ENCODE data around the gene ATP4A. TPM values are rescaled to one million over a fixed set of nuclear protein-coding genes. Genes with fewer than 3 reads are reported as not detected.

ATP4A gene
- total RNA-seq, 4 donors from 2014 or later, result not detected

- no peaks in the 10 kb centered on the region for H3K36me3 ChIP-seq
- H3K4me3 ChIP-seq, result no peak within 1 kb of the TSS
- intact Hi-C loops (cut with DNase I; ENCODE audit: low total_unique reads) (no loop called here), in situ Hi-C loops (cut with MboI; ENCODE audit: low sequenced_read_pairs in 4 of 4) (no loop called here)
- H3K4me1 ChIP-seq, result no peaks in the 10 kb centered on the region
- DNase-seq (no peak), ATAC-seq (no peak)
- TF ChIP-seq POLR2A (IDR thresholded peaks at IDR 0.05), result no peak
- TF ChIP-seq CTCF (IDR thresholded peaks at IDR 0.05 in 4 of 5, conservative IDR thresholded peaks at IDR 0.05 in 1 of 5), result no peak
- no peaks in the 10 kb centered on the region for H3K9me3 ChIP-seq
- H3K27ac ChIP-seq, result no peak within 1 kb of the TSS
- peaks cover 3 to 11% (median 4%) of the 10 kb centered on the region in 3 donors for H3K27me3 ChIP-seq
Measured at GRCh38 chr19:35585848-35586247, 22.4 kb upstream of the ATP4A start, which contains the start of gene PMIS2. PMIS2 (plus strand) TSS chr19:35586173; CDS start chr19:35586260, 87 bp downstream.

DNA sequence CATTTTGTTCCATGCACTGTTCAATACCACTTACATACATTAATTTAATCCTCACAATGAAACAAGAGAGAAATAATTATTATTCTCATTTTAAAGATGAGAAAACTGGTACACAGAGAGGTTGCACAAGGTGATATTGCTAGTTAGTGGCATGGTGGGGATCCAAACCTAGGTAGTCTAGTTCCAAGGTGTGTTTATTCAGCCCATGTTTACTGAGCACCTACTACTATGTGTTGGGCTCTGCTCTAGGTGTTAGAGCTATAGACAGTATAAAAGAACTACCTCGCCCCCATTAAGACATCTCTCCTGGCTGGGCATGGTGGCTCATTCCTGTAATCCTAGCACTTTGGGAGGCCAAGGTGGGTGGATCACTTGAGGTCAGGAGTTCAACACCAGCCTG lies 19.3 kb upstream of the ATP4A start:
- DNase-seq (no peak), ATAC-seq (no peak)
- Histone ChIP-seq H3K4me3 (no peak overlapping the region), H3K36me3 (no peaks in the 10 kb centered on the region), H3K27ac (no peak overlapping the region), H3K4me1 (no peaks in the 10 kb centered on the region), H3K9me3 (no peaks in the 10 kb centered on the region), H3K27me3 (peaks cover 3 to 11% (median 6%) of the 10 kb centered on the region in 3 donors)
- intact Hi-C loops (cut with DNase I; ENCODE audit: low total_unique reads) (no loop called here), in situ Hi-C loops (cut with MboI; ENCODE audit: low sequenced_read_pairs in 4 of 4) (no loop called here)
- TF ChIP-seq CTCF (IDR thresholded peaks at IDR 0.05 in 4 of 5, conservative IDR thresholded peaks at IDR 0.05 in 1 of 5), result no peak
- no peak for TF ChIP-seq POLR2A (IDR thresholded peaks at IDR 0.05)

DNA sequence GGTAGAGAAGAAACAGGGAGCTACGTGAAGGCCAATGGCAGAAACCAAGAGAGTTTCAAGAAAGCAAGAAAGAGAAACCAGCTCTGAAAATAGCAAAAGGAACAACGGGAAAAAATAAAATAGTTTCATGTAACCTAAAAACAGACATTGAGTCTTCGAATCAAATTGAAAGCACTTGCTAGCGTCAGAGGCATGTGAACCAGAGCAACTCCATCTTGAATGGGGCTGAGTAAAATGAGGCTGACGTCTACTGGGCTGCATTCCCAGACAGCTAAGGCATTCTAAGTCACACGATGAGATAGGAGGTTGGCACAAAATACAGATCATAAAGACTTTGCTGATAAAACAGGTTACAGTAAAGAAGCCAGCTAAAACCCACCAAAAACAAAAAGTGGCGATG lies 15.2 kb upstream of the ATP4A start:
- TF ChIP-seq CTCF (IDR thresholded peaks at IDR 0.05 in 4 of 5, conservative IDR thresholded peaks at IDR 0.05 in 1 of 5) (no peak), POLR2A (IDR thresholded peaks at IDR 0.05) (no peak)
- intact Hi-C loops (cut with DNase I; ENCODE audit: low total_unique reads) (no loop called here), in situ Hi-C loops (cut with MboI; ENCODE audit: low sequenced_read_pairs in 4 of 4) (no loop called here)
- DNase-seq (no peak), ATAC-seq (no peak)
- Histone ChIP-seq H3K4me1 (no peaks in the 10 kb centered on the region), H3K9me3 (peaks cover 0 to 9% (median 0%) of the 10 kb centered on the region in 3 donors), H3K27me3 (peaks cover 0 to 7% (median 3%) of the 10 kb centered on the region in 3 donors), H3K36me3 (no peaks in the 10 kb centered on the region), H3K4me3 (no peak overlapping the region), H3K27ac (no peak overlapping the region)

DNA sequence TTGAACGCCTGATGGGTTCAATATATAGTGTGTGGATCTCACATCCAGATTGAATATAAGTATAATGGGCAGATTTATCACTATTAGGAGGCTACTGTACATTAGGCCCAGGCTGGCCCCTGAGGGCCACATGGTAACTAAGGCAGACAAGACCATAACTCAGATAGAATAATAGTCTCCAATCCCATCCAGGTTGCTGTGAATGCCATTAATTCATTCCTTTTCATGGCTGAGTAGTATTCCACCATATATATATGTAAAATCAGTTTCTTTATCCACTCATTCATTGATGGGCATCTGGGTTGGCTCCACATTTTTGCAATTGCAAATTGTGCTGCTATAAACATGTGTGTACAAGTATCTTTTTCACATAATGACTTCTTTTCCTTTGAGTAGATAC lies 14.5 kb upstream of the ATP4A start:
- in situ Hi-C loops (cut with MboI; ENCODE audit: low sequenced_read_pairs in 4 of 4) (no loop called here), intact Hi-C loops (cut with DNase I; ENCODE audit: low total_unique reads) (no loop called here)
- Histone ChIP-seq H3K36me3 (no peaks in the 10 kb centered on the region), H3K4me3 (no peak overlapping the region), H3K9me3 (peaks cover 0 to 9% (median 0%) of the 10 kb centered on the region in 3 donors), H3K27ac (no peak overlapping the region), H3K4me1 (no peaks in the 10 kb centered on the region), H3K27me3 (peaks cover 0 to 7% (median 3%) of the 10 kb centered on the region in 3 donors)
- ATAC-seq (no peak), DNase-seq (no peak)
- no peak for TF ChIP-seq CTCF (IDR thresholded peaks at IDR 0.05 in 4 of 5, conservative IDR thresholded peaks at IDR 0.05 in 1 of 5)
- no peak for TF ChIP-seq POLR2A (IDR thresholded peaks at IDR 0.05)

GRCh38 chr19:35571406-35571965 lies 8.0 kb upstream of the ATP4A start:
- in situ Hi-C loops (cut with MboI; ENCODE audit: low sequenced_read_pairs in 4 of 4) (no loop called here), intact Hi-C loops (cut with DNase I; ENCODE audit: low total_unique reads) (no loop called here)
- Histone ChIP-seq H3K9me3 (peaks cover 0 to 6% (median 0%) of the 10 kb centered on the region in 3 donors), H3K4me1 (no peaks in the 10 kb centered on the region), H3K27ac (no peak overlapping the region), H3K27me3 (peaks cover 0 to 3% (median 3%) of the 10 kb centered on the region in 3 donors), H3K36me3 (no peaks in the 10 kb centered on the region), H3K4me3 (no peak overlapping the region)
- DNase-seq (no peak), ATAC-seq (no peak)
- TF ChIP-seq CTCF (IDR thresholded peaks at IDR 0.05 in 4 of 5, conservative IDR thresholded peaks at IDR 0.05 in 1 of 5) (no peak), POLR2A (IDR thresholded peaks at IDR 0.05) (no peak)

All from gastrocnemius medialis (tissue), 4 donors.